ENCODE data around the gene HIGD1B. TPM values are rescaled to one million over a fixed set of nuclear protein-coding genes. Genes with fewer than 3 reads are reported as not detected.

HIGD1B gene
- total and polyA plus RNA-seq, 2 of the 13 experiments (the other 11 are each of a cell fraction or from before 2014, with no cell fraction given): not detected

DNA sequence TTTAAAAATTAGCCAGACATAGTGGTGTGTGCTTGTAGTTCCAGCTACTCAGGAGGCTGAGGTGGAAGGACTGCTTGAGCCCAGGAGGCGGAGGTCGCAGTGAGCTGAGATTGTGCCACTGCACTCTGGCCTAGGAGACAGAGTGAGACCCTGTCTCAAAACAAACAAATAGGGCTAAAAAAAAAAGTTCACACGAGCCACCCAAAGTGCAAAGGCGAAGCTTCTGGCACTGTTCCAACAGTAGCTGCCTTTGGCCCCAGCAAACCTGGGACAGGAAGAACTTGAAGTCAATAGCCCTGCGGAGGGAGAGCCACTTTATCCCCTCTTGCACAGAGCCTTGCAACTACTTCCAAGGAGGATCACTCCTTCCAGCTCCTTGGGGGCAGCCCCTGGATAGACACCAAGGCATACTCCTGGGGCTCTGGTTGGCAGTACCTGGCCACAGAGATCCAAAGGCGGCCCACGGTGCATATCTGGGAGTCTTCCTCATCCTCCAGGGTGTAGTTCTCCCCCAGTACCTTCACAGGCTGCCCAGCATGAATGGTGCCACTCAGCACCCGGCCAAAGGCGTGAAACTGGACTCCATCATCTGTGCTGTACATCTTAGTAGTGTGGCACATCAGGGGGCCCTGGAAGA is 14.7 kb downstream of the HIGD1B start (continued):
- TF ChIP-seq, protein P1, sequence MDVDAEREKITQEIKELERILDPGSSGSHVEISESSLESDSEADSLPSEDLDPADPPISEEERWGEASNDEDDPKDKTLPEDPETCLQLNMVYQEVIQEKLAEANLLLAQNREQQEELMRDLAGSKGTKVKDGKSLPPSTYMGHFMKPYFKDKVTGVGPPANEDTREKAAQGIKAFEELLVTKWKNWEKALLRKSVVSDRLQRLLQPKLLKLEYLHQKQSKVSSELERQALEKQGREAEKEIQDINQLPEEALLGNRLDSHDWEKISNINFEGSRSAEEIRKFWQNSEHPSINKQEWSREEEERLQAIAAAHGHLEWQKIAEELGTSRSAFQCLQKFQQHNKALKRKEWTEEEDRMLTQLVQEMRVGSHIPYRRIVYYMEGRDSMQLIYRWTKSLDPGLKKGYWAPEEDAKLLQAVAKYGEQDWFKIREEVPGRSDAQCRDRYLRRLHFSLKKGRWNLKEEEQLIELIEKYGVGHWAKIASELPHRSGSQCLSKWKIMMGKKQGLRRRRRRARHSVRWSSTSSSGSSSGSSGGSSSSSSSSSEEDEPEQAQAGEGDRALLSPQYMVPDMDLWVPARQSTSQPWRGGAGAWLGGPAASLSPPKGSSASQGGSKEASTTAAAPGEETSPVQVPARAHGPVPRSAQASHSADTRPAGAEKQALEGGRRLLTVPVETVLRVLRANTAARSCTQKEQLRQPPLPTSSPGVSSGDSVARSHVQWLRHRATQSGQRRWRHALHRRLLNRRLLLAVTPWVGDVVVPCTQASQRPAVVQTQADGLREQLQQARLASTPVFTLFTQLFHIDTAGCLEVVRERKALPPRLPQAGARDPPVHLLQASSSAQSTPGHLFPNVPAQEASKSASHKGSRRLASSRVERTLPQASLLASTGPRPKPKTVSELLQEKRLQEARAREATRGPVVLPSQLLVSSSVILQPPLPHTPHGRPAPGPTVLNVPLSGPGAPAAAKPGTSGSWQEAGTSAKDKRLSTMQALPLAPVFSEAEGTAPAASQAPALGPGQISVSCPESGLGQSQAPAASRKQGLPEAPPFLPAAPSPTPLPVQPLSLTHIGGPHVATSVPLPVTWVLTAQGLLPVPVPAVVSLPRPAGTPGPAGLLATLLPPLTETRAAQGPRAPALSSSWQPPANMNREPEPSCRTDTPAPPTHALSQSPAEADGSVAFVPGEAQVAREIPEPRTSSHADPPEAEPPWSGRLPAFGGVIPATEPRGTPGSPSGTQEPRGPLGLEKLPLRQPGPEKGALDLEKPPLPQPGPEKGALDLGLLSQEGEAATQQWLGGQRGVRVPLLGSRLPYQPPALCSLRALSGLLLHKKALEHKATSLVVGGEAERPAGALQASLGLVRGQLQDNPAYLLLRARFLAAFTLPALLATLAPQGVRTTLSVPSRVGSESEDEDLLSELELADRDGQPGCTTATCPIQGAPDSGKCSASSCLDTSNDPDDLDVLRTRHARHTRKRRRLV (CRISPR knock-in tag; IDR thresholded peaks at IDR 0.05): no peak
- TF ChIP-seq HDAC6 (IDR thresholded peaks at IDR 0.05; ENCODE audit: low read depth, low read length): no peak
- TF ChIP-seq, protein P2, sequence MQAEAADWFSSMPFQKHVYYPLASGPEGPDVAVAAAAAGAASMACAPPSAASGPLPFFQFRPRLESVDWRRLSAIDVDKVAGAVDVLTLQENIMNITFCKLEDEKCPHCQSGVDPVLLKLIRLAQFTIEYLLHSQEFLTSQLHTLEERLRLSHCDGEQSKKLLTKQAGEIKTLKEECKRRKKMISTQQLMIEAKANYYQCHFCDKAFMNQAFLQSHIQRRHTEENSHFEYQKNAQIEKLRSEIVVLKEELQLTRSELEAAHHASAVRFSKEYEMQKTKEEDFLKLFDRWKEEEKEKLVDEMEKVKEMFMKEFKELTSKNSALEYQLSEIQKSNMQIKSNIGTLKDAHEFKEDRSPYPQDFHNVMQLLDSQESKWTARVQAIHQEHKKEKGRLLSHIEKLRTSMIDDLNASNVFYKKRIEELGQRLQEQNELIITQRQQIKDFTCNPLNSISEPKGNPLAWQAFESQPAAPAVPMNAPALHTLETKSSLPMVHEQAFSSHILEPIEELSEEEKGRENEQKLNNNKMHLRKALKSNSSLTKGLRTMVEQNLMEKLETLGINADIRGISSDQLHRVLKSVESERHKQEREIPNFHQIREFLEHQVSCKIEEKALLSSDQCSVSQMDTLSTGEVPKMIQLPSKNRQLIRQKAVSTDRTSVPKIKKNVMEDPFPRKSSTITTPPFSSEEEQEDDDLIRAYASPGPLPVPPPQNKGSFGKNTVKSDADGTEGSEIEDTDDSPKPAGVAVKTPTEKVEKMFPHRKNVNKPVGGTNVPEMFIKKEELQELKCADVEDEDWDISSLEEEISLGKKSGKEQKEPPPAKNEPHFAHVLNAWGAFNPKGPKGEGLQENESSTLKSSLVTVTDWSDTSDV (CRISPR knock-in tag; IDR thresholded peaks at IDR 0.05): no peak
- TF ChIP-seq, protein P3, sequence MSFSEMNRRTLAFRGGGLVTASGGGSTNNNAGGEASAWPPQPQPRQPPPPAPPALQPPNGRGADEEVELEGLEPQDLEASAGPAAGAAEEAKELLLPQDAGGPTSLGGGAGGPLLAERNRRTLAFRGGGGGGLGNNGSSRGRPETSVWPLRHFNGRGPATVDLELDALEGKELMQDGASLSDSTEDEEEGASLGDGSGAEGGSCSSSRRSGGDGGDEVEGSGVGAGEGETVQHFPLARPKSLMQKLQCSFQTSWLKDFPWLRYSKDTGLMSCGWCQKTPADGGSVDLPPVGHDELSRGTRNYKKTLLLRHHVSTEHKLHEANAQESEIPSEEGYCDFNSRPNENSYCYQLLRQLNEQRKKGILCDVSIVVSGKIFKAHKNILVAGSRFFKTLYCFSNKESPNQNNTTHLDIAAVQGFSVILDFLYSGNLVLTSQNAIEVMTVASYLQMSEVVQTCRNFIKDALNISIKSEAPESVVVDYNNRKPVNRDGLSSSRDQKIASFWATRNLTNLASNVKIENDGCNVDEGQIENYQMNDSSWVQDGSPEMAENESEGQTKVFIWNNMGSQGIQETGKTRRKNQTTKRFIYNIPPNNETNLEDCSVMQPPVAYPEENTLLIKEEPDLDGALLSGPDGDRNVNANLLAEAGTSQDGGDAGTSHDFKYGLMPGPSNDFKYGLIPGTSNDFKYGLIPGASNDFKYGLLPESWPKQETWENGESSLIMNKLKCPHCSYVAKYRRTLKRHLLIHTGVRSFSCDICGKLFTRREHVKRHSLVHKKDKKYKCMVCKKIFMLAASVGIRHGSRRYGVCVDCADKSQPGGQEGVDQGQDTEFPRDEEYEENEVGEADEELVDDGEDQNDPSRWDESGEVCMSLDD (CRISPR knock-in tag; IDR thresholded peaks at IDR 0.05; ENCODE audit: borderline replicate concordance): no peak
- TF ChIP-seq, protein P4, sequence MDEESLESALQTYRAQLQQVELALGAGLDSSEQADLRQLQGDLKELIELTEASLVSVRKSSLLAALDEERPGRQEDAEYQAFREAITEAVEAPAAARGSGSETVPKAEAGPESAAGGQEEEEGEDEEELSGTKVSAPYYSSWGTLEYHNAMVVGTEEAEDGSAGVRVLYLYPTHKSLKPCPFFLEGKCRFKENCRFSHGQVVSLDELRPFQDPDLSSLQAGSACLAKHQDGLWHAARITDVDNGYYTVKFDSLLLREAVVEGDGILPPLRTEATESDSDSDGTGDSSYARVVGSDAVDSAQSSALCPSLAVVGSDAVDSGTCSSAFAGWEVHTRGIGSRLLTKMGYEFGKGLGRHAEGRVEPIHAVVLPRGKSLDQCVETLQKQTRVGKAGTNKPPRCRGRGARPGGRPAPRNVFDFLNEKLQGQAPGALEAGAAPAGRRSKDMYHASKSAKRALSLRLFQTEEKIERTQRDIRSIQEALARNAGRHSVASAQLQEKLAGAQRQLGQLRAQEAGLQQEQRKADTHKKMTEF (CRISPR knock-in tag; IDR thresholded peaks at IDR 0.05): no peak
- TF ChIP-seq RFXANK (CRISPR knock-in tag; IDR thresholded peaks at IDR 0.05): no peak
- TF ChIP-seq, protein P5, sequence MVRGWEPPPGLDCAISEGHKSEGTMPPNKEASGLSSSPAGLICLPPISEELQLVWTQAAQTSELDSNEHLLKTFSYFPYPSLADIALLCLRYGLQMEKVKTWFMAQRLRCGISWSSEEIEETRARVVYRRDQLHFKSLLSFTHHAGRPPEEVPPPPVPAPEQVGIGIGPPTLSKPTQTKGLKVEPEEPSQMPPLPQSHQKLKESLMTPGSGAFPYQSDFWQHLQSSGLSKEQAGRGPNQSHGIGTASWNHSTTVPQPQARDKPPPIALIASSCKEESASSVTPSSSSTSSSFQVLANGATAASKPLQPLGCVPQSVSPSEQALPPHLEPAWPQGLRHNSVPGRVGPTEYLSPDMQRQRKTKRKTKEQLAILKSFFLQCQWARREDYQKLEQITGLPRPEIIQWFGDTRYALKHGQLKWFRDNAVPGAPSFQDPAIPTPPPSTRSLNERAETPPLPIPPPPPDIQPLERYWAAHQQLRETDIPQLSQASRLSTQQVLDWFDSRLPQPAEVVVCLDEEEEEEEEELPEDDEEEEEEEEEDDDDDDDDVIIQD (CRISPR knock-in tag; IDR thresholded peaks at IDR 0.05; ENCODE audit: low read depth): no peak
- TF ChIP-seq, protein P6, sequence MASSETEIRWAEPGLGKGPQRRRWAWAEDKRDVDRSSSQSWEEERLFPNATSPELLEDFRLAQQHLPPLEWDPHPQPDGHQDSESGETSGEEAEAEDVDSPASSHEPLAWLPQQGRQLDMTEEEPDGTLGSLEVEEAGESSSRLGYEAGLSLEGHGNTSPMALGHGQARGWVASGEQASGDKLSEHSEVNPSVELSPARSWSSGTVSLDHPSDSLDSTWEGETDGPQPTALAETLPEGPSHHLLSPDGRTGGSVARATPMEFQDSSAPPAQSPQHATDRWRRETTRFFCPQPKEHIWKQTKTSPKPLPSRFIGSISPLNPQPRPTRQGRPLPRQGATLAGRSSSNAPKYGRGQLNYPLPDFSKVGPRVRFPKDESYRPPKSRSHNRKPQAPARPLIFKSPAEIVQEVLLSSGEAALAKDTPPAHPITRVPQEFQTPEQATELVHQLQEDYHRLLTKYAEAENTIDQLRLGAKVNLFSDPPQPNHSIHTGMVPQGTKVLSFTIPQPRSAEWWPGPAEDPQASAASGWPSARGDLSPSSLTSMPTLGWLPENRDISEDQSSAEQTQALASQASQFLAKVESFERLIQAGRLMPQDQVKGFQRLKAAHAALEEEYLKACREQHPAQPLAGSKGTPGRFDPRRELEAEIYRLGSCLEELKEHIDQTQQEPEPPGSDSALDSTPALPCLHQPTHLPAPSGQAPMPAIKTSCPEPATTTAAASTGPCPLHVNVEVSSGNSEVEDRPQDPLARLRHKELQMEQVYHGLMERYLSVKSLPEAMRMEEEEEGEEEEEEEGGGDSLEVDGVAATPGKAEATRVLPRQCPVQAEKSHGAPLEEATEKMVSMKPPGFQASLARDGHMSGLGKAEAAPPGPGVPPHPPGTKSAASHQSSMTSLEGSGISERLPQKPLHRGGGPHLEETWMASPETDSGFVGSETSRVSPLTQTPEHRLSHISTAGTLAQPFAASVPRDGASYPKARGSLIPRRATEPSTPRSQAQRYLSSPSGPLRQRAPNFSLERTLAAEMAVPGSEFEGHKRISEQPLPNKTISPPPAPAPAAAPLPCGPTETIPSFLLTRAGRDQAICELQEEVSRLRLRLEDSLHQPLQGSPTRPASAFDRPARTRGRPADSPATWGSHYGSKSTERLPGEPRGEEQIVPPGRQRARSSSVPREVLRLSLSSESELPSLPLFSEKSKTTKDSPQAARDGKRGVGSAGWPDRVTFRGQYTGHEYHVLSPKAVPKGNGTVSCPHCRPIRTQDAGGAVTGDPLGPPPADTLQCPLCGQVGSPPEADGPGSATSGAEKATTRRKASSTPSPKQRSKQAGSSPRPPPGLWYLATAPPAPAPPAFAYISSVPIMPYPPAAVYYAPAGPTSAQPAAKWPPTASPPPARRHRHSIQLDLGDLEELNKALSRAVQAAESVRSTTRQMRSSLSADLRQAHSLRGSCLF (CRISPR knock-in tag; IDR thresholded peaks at IDR 0.05; ENCODE audit: borderline replicate concordance): no peak

Data from HepG2 (cell line).